HG02938 (cell line): ENCODE results near the gene GMCL1.
A peak's percentile ranks its signal among the peaks of the same experiment; 100 is the strongest.
"Not testable (repeated sequence)": the region's sequence is repeated elsewhere in the genome, so short reads cannot be mapped to it uniquely, and the experiment has no call there.

Source experiments
- ATAC-seq: cut with Tn5 transposase; IDR thresholded peaks from one replicate; pipeline ENCODE4 v1.9.1; 2021; ENCODE audit warnings: mild to moderate bottlenecking, moderate library complexity; ENCODE audit not compliant: unreplicated experiment

GMCL1 gene

GRCh38 chr2:69846182-69847067 is 17.0 kb downstream of the GMCL1 start:
- ATAC-seq, result no peak

GRCh38 chr2:69847068-69847828 is 17.8 kb downstream of the GMCL1 start:
- no peak for ATAC-seq

- ATAC-seq, result no peak
These were observed 18.8 kb downstream of the GMCL1 start for GRCh38 chr2:69848186-69848790.

- ATAC-seq, result no peak
These were observed 28.8 kb downstream of the GMCL1 start for GRCh38 chr2:69858261-69858660.

- no peak for ATAC-seq
These were observed 33.8 kb downstream of the GMCL1 start for GRCh38 chr2:69863298-69863697.

GRCh38 chr2:69888451-69888850 is 59.0 kb downstream of the GMCL1 start:
- no peak for ATAC-seq

- no peak for ATAC-seq
These were observed 59.8 kb downstream of the GMCL1 start for GRCh38 chr2:69889302-69889701.

- no peak for ATAC-seq
These were observed 61.4 kb downstream of the GMCL1 start for GRCh38 chr2:69890881-69891280.

- not testable (repeated sequence) for ATAC-seq
These were observed 63.5 kb downstream of the GMCL1 start for GRCh38 chr2:69892838-69893424.

- ATAC-seq, result peak; percentile 69
These were observed 64.5 kb downstream of the GMCL1 start, which contains the start of gene SNRNP27 for GRCh38 chr2:69893684-69894551. TSS of gene SNRNP27 (plus strand) at chr2:69893956. CDS start at chr2:69893985, 29 bp downstream.

GRCh38 chr2:69894737-69895136 is 65.3 kb downstream of the GMCL1 start:
- not testable (repeated sequence) for ATAC-seq

- ATAC-seq, result no peak
These were observed 72.9 kb downstream of the GMCL1 start for GRCh38 chr2:69902213-69902922.

GRCh38 chr2:69907216-69907615 is 77.8 kb downstream of the GMCL1 start:
- no peak for ATAC-seq

- no peak for ATAC-seq
These were observed 82.6 kb downstream of the GMCL1 start for GRCh38 chr2:69911985-69912563.

- peak; percentile 90 for ATAC-seq
These were observed 84.9 kb downstream of the GMCL1 start for GRCh38 chr2:69914164-69914949.

- no peak for ATAC-seq
These were observed 85.8 kb downstream of the GMCL1 start, which contains the start of gene MXD1 for GRCh38 chr2:69914950-69915945. TSS of gene MXD1 (plus strand) at chr2:69915109. CDS start at chr2:69915331, 222 bp downstream.

GRCh38 chr2:69916106-69916505 is 86.6 kb downstream of the GMCL1 start:
- no peak for ATAC-seq
